Thoracic aorta (tissue), 2 donors: ENCODE results near the gene YBX3. TPM values are rescaled to one million over a fixed set of nuclear protein-coding genes. Genes with fewer than 3 reads are reported as not detected.
A peak's percentile ranks its signal among the peaks of the same experiment; 100 is the strongest.

Source experiments
- ATAC-seq: fragments of 150-250 bp; one replicate; pipeline ENCODE4 v1.8.0; 2017; ENCODE audit warnings: low read depth; ENCODE audit not compliant: insufficient number of reproducible peaks, low FRiP score
- DNase-seq: peaks from one replicate; pipeline ENCODE4 v3.0.0-alpha.2; 2020; ENCODE audit warnings: low spot score
- H3K27ac ChIP-seq, 2 donors: fragments of 200-600 bp; sonication (generic); 1 replicate in 1 of 2; 2 replicates in 1 of 2; pipeline ENCODE4 v1.5.1; 2016; ENCODE audit warnings: mild to moderate bottlenecking in 2 of 2, moderate library complexity in 2 of 2
- H3K27me3 ChIP-seq: fragments of 200-600 bp; sonication (generic); replicated peaks from 2 replicates; pipeline ENCODE4 v1.6.0; 2016; ENCODE audit warnings: mild to moderate bottlenecking; ENCODE audit not compliant: insufficient read depth
- H3K36me3 ChIP-seq: fragments of 200-600 bp; sonication (generic); one replicate; pipeline ENCODE4 v1.5.1; 2016
- H3K4me1 ChIP-seq, 2 donors: fragments of 200-600 bp; sonication (generic); 1 replicate in 1 of 2; 2 replicates in 1 of 2; pipeline versions ENCODE4 v1.5.1 to v1.6.0; 2016; ENCODE audit warnings: low read depth in 2 of 2, mild to moderate bottlenecking in 1 of 2; ENCODE audit not compliant: control insufficient read depth in 1 of 2
- H3K4me3 ChIP-seq: fragments of 200-600 bp; sonication (generic); 2 replicates; pipeline ENCODE4 v1.5.1; 2016; ENCODE audit warnings: mild to moderate bottlenecking
- H3K9me3 ChIP-seq: fragments of 200-600 bp; sonication (generic); 2 replicates; pipeline ENCODE4 v1.5.1; 2016
- CTCF ChIP-seq: fragments of 200-600 bp; sonication (generic); IDR thresholded peaks from one replicate; pipeline ENCODE4 v1.5.1; 2019; ENCODE audit warnings: antibody characterized with exemption
- total RNA-seq, 2 donors: library from RNA; depleted of rRNA; stranded (reverse); fragments of >200 nt; gene quantifications; one replicate each; pipeline versions ENCODE4 v1.1.0 to v1.2.3, GENCODE V29; 2016

Gene YBX3
- total RNA-seq, 2 donors from 2014 or later = 238 to 630 TPM

GRCh38 chr12:10725003-10725402 lies 1.9 kb upstream of the YBX3 start:
- TF ChIP-seq CTCF = no peak
- ATAC-seq (no peak), DNase-seq (no peak)
- no peaks in the 10 kb centered on the region for H3K27me3 ChIP-seq
- no peaks in the 10 kb centered on the region for H3K9me3 ChIP-seq
- peaks cover 10 to 20% of the 10 kb centered on the region in 2 donors for H3K4me1 ChIP-seq
- H3K4me3 ChIP-seq = no peak overlapping the region
- no peak overlapping the region for H3K27ac ChIP-seq
- no peaks in the 10 kb centered on the region for H3K36me3 ChIP-seq

- H3K4me1 ChIP-seq = peaks cover 24 to 45% of the 10 kb centered on the region in 2 donors
- no peaks in the 10 kb centered on the region for H3K9me3 ChIP-seq
- H3K27me3 ChIP-seq = no peaks in the 10 kb centered on the region
- no peaks in the 10 kb centered on the region for H3K36me3 ChIP-seq
- H3K27ac ChIP-seq = peak overlapping the region; percentile 100
- TF ChIP-seq CTCF = no peak
- peak overlapping the region; percentile 98 for H3K4me3 ChIP-seq
- peak; percentile 38 for ATAC-seq
- peak; percentile 12 for DNase-seq
Observed at GRCh38 chr12:10722502-10722904, 620 bp downstream of the YBX3 start.

- H3K4me1 ChIP-seq = peaks cover 30 to 51% of the 10 kb centered on the region in 2 donors
Observed at GRCh38 chr12:10721651-10722501, 1.2 kb downstream of the YBX3 start.

GRCh38 chr12:10720974-10721650 lies 2.0 kb downstream of the YBX3 start:
- H3K27ac ChIP-seq = peak overlapping the region; percentile 100
- TF ChIP-seq CTCF = no peak
- no peaks in the 10 kb centered on the region for H3K36me3 ChIP-seq
- ATAC-seq (no peak), DNase-seq (no peak)
- no peaks in the 10 kb centered on the region for H3K27me3 ChIP-seq
- peaks cover 34 to 55% of the 10 kb centered on the region in 2 donors for H3K4me1 ChIP-seq
- H3K4me3 ChIP-seq = peak overlapping the region; percentile 98
- no peaks in the 10 kb centered on the region for H3K9me3 ChIP-seq

More at GRCh38 chr12:10721651-10722501, 1.2 kb downstream of the YBX3 start:
- H3K27ac ChIP-seq = peak overlapping the region; percentile 100
- DNase-seq (peak; percentile 92), ATAC-seq (peak; percentile 96)
- H3K36me3 ChIP-seq = no peaks in the 10 kb centered on the region
- no peaks in the 10 kb centered on the region for H3K9me3 ChIP-seq
- H3K4me3 ChIP-seq = peak overlapping the region; percentile 98
- no peak for TF ChIP-seq CTCF
- H3K27me3 ChIP-seq = no peaks in the 10 kb centered on the region

GRCh38 chr12:10719482-10719881 lies 3.6 kb downstream of the YBX3 start:
- Histone ChIP-seq H3K4me1 (peaks cover 38 to 57% of the 10 kb centered on the region in 2 donors), H3K27ac (peak overlapping the region in 1 of 2 donors; percentile 100)
- no peak for TF ChIP-seq CTCF

More at GRCh38 chr12:10719482-10719881, 3.6 kb downstream of the YBX3 start:
- Histone ChIP-seq H3K36me3 (peaks cover 11% of the 10 kb centered on the region), H3K4me3 (peak overlapping the region; percentile 98), H3K9me3 (no peaks in the 10 kb centered on the region), H3K27me3 (no peaks in the 10 kb centered on the region)
- DNase-seq = no peak
- ATAC-seq = no peak
